Activated CD4-positive, alpha-beta T cell treated with anti-CD3 and anti-CD28 coated beads, Interleukin-2, amount 50 U/mL, for 24 hours (primary cell): ENCODE data around the gene TRIM52.

Experiments used
- DNase-seq, 2 donors: peaks; one replicate each; pipeline ENCODE4 v3.0.0-alpha.2; 2020; ENCODE audit warnings: low read depth in 1 of 2, low spot score in 1 of 2

Gene TRIM52

DNA sequence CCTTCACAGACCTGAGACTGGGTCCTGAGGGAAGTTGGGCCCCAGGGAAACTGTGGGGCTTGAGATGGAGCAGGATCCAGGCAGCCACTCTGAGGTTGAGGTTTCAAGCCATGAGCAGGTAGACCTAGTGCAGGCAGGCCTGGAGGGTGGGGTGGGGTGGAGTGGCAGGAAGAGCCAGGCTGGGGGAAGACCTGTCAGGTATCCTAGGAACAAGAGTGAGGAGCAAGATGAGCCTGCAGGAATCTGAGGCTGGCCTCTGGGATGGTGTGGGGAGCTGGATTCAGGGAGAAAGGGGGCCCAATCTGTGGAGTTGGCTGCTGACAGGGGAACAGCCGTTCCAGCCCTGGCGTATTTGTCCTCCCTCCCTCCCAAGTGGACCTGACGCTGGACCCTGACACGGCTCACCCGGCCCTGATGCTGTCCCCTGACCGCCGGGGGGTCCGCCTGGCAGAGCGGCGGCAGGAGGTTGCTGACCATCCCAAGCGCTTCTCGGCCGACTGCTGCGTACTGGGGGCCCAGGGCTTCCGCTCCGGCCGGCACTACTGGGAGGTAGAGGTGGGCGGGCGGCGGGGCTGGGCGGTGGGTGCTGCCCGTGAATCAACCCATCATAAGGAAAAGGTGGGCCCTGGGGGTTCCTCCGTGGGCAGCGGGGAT, 27.0 kb downstream of the TRIM52 start:
- DNase-seq: no peak

DNA sequence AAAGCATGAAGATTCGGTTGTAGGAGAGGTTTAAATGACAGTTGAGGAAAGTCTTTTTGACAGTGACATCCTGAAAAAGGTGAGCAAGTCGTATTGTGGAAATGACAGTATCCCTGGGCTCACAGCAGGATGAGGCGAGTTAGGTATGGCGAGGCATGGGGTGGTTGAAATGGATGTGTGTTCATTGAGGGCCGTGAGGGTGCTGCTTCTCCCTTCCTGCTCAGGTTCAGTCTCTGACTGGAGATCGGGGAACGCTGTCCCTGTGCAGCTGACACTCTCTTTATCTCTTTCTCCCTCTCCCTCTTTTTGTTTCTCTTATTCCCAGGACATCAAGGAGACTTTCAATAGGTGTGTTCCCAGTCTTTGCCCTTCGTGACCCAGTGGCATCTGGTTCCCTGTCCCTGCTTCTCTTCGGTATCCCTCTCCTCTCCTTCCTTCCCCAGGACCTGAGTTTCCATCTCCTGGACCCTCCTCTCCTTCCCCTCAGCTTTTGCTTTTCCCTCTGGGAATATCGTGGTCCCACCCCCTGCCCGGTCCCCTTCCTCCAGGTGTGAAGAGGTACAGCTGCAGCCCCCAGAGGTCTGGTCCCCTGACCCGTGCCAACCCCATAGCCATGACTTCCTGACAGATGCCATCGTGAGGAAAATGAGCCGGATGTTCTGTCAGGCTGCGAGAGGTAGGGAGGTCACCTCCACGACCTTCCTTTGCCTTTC, 27.7 kb downstream of the TRIM52 start:
- no peak for DNase-seq

GRCh38 chr5:181232593-181232992, 28.4 kb downstream of the TRIM52 start:
- DNase-seq: no peak

DNA sequence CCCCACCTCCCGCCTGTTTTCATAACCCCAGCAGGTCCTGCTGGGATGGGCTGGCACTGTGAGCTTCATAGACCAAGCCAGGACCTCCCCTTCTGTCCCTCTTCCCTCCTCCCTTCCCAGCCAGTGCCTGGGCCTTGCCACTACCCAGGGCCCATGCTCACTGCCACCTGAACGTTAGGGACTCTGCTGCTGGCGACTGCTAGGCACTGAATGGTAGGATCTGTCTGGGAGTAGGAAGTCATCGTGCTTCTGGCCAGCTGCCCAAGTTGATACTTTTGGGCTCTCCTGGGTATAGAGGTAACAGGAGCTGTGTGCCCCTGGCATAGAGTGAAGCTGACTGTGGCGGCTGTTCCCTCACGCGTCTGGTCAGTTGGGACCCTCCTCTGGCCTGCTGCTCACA, 29.5 kb downstream of the TRIM52 start:
- no peak for DNase-seq

GRCh38 chr5:181230551-181230950, 30.4 kb downstream of the TRIM52 start:
- no peak for DNase-seq

GRCh38 chr5:181229996-181230395, 30.9 kb downstream of the TRIM52 start:
- DNase-seq: no peak

DNA sequence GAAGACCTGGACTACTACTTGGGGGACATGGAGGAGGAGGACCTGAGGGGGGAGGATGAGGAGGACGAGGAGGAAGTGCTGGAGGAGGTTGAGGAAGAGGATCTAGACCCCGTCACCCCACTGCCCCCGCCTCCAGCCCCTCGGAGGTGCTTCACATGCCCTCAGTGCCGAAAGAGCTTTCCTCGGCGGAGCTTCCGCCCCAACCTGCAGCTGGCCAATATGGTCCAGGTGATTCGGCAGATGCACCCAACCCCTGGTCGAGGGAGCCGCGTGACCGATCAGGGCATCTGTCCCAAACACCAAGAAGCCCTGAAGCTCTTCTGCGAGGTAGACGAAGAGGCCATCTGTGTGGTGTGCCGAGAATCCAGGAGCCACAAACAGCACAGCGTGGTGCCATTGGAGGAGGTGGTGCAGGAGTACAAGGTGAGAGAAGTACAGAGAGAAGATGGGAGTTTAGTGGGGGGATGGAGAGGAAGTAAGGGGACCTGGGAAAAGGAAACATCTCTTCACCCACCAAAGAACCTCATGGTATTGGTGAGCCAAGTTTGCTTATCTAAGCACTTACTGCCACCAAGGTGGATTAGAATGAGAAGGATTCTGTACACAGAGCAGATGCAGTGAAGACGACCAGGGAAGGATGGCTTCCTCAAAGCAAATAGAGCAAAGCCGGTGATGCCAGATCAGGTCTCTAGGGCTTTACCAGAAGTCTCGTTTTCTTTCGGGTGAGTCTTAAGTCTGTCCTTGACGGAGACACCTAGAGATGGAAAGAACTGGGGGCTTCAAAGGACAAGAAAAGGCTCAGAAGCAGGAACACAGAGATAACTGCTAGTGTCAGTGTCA, 36.3 kb downstream of the TRIM52 start:
- no peak for DNase-seq

DNA sequence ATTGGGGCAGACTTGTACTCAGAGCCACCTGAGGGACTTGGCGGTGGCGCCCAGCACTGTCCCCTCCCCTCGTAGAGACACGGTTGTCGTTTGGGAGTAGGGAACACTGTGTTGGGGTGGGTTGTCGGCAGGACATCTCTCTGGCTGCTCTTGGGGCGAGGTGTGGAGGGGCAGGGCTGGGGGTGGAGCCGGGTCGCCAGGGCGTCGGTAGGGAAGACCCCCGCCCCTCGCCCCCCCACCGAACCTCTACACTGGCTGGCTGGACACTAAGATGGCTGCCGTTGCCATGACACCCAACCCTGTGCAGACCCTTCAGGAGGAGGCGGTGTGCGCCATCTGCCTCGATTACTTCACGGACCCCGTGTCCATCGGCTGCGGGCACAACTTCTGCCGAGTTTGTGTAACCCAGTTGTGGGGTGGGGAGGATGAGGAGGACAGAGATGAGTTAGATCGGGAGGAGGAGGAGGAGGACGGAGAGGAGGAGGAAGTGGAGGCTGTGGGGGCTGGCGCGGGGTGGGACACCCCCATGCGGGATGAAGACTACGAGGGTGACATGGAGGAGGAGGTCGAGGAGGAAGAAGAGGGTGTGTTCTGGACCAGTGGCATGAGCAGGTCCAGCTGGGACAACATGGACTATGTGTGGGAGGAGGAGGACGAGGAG, 37.1 kb downstream of the TRIM52 start:
- no peak for DNase-seq

DNA sequence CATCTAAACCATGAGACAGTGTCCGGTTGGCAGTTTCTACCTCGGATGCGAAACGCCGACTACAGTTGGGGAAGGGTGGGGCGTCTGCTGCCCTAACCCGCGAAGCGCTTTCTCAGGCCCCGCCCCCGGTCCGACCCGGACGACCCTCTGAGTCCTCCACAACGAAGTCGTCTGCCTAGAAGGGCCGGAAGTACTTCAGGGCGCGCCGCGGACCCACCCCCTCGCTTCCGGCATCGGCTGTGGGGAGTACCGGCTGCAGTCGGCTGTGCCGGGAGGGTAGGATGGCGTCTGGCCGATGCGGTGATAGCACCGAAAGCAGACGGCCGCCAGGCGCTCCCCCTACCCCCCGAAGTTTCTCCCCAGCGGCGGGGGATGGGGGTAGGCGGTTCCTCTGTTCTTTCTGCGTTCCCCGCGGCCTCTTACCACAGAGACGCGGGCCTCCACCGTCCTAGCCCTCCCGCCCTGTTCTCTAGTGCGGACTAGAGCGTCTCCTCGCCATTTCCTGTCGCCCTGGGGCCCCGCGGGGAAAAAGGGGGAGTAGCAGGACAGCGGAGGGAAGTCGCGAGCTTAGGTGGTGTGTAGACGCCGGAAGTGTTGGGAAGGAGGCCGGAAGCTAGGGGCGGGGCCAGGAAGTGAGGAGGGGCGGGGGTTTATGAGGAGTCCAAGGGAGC, 37.8 kb downstream of the TRIM52 start, which contains the start of gene TRIM41:
Gene TRIM41, plus strand, starts transcription at position 224 of the 671 bp plus-strand sequence. CDS start 719 bp downstream, outside the sequence.
- DNase-seq: peak; percentile 93 to 97

GRCh38 chr5:181222630-181223057, 38.3 kb downstream of the TRIM52 start:
- DNase-seq: no peak

GRCh38 chr5:181221792-181222629, 38.9 kb downstream of the TRIM52 start:
- DNase-seq: peak; percentile 98 to 100

- peak; percentile 32 to 54 for DNase-seq
These were observed 39.7 kb downstream of the TRIM52 start for GRCh38 chr5:181221105-181221791.

- DNase-seq: no peak
These were observed 40.8 kb downstream of the TRIM52 start for GRCh38 chr5:181220178-181220515.

DNA sequence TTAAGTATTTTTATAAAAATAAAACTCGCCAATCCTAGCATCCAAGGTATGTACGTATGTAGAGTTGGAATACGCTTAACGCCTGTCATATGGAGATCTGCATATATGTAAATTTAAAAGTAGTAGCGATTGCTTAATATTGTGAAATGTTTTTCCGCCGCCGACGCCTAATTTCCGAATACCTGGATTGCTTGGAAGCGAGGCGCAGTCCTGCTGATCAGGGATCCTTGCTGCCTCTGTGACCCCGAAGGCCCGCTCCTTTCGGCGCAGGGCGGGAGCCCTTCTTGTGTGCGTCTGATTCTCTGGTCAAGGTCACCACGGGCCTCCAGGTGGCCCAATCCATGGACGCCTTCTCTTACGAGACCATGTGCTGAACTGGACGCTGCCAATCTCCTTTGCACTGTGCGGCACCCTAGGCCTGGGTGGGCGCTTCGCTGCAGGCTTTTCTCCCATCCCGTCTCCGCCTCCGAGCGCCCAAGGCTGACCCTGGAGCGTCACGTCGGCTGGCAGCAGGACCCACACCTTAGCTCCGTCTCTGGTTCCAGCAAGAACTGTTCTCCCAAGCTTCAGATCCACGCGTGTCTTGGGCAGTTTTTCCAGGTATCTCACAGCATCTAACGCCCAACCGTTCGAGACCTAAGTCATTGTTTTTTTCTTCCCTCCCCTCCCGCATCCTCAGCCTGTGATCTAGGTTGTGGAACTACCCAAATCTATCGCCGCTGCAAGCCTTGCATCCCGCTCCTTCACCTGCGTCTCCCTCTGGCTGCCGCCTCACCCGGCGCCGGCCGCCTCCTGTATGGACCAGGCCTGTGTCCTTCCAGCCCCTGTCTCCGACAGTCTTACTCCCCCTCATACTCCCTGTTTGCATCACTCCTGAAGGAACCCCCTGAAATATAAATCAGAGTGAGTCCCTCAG, 41.4 kb downstream of the TRIM52 start:
- no peak for DNase-seq

DNA sequence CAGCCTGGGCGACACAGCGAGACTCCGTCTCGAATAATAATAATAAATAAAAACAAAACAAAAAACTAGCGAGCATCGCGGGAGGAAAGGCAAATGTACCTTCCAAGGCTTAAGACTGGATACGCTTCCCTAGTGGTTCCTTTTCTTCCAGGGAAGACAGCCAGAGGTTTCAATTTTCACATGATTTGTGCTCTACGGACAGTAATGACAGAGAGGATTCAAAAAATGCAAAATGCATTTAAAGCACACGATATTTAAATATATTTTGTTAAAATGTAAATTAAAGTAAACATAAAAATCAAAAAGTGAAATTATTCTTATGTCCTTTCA, 42.2 kb downstream of the TRIM52 start:
- no peak for DNase-seq

DNA sequence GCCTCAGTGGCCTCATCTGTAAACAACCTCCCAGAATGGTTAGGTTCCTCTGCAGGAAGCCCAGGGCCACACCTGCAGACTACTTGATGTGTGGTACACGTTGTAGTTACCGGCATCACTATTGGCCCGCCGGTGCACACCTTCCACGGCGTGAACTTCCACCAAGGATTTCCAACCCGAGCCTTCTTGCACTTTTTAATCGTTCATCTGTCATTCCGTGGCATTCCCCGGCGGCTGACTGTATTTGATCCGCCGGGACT, 43.2 kb downstream of the TRIM52 start:
- no peak for DNase-seq

- peak; percentile 40 to 52 for DNase-seq
These were observed 43.7 kb downstream of the TRIM52 start for GRCh38 chr5:181217111-181217802.
